OCI-LY1 (cell line): ENCODE results near the gene BTBD16.

Experiments
- CTCF ChIP-seq: fragments of 200-600 bp; sonication (generic), shearing (Covaris generic); IDR thresholded peaks from 2 replicates; pipeline ENCODE4 v1.5.1; 2017; ENCODE audit warnings: mild to moderate bottlenecking, antibody characterized with exemption, low read length, moderate library complexity, mixed read lengths
- EZH2 ChIP-seq: fragments of 200-600 bp; sonication (generic), shearing (Covaris generic); IDR thresholded peaks from 2 replicates; pipeline ENCODE4 v1.8.0; 2017; ENCODE audit warnings: borderline replicate concordance, mixed run types, mild to moderate bottlenecking, antibody characterized with exemption, low read length, moderate library complexity, mixed read lengths

DNA sequence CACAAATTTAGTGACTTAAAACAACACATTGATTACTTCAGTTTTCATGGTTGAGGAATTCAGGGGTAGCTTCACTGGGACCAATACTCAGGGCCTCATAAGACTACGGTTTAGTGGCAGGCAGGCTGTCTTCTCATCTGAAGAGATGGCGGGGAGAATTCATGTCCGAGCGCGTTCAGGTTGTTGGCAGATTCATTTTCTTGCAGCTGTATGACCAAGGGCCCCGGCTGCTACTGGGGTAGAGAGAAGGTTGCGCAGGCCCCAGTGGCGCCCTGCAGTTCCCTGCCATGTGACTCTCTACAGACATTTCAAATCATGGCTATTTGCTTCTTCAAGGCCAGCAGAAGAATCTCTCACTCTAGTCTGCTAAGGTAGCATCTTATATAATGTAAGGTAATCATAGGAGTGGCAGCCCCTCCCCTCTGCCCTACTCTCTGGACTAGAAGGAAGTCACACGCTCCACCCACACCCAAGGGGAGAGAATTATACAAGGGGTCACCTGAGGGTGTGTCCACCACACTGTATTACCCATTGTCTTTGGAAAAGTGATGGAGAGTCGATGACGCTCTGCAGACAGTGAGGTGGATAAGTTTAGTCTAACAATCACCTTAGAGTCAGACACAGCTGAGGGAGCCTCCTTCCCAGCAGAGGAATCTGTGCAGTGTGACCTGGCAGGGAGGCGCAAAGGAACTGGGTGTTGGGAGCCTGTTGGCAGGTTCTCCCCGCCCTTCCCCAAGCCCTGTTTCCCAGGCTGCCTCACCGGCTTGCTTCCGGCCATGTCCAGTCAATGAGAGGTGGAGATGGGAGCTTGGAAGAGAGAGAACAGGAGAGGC, 67.7 kb downstream of the BTBD16 start:
- no peak for TF ChIP-seq CTCF
- no peak for TF ChIP-seq EZH2
